MCF 10A (cell line): ENCODE measurements around the gene TMPRSS9. TPM values are rescaled to one million over a fixed set of nuclear protein-coding genes. Genes with fewer than 3 reads are reported as not detected.
"Not testable (repeated sequence)": the region's sequence is repeated elsewhere in the genome, so short reads cannot be mapped to it uniquely, and the experiment has no call there.

Experiments used
- BruUV-seq: library from RNA; stranded (reverse); fragments of 400-500 nt; replicated peaks from 2 replicates; lab custom pipeline; 2021; lab: Mats Ljungman, UMichigan
- CTCF ChIA-PET: fragments of 300-600 bp; sonication (Branson Sonifier 250); formaldehyde crosslinking; extraction: SDS; loops from one replicate; lab custom pipeline; 2021; ENCODE audit warnings: antibody characterized with exemption, inconsistent platforms; lab: Yijun Ruan, JAX
- POLR2A ChIA-PET: fragments of 300-600, 350-650 bp; sonication (Branson Sonifier 250); formaldehyde crosslinking; extraction: SDS; loops from one replicate; lab custom pipeline; 2020; ENCODE audit warnings: antibody characterized with exemption, inconsistent platforms; lab: Yijun Ruan, JAX
- DNase-seq: peaks from one replicate; pipeline ENCODE4 v3.0.0-alpha.2; 2018; ENCODE audit not compliant: unreplicated experiment
- H3K27ac Mint-ChIP-seq: one replicate; pipeline ENCODE4 v1.8.0; 2022; ENCODE audit warnings: mild to moderate bottlenecking, low read depth, mixed read lengths; ENCODE audit not compliant: unreplicated experiment
- H3K27me3 Mint-ChIP-seq: one replicate; pipeline ENCODE4 v1.8.0; 2022; ENCODE audit warnings: mixed read lengths; ENCODE audit not compliant: insufficient read depth, unreplicated experiment
- H3K36me3 Mint-ChIP-seq: one replicate; pipeline ENCODE4 v1.8.0; 2022; ENCODE audit warnings: mild to moderate bottlenecking, moderate library complexity, mixed read lengths; ENCODE audit not compliant: insufficient read depth, unreplicated experiment
- H3K4me1 Mint-ChIP-seq: one replicate; pipeline ENCODE4 v1.8.0; 2022; ENCODE audit warnings: mixed read lengths; ENCODE audit not compliant: insufficient read depth, unreplicated experiment
- H3K4me3 Mint-ChIP-seq: one replicate; pipeline ENCODE4 v1.8.0; 2022; ENCODE audit warnings: mild to moderate bottlenecking, moderate library complexity, mixed read lengths; ENCODE audit not compliant: unreplicated experiment
- H3K9me3 Mint-ChIP-seq: one replicate; pipeline ENCODE4 v1.8.0; 2022; ENCODE audit warnings: mixed read lengths; ENCODE audit not compliant: unreplicated experiment
- intact Hi-C: fragments of 100-400 bp; cut with micrococcal nuclease; formaldehyde crosslinking; loops from 2 replicates; pipeline ENCODE4 v1.14.1; 2022
- total RNA-seq: library from RNA; stranded (reverse); gene quantifications from 2 replicates; pipeline ENCODE4 v1.2.3, GENCODE V29; 2022
- TF ChIP-seq, protein P1 (sequence below): fragments of 200-600 bp; IDR thresholded peaks from one replicate; pipeline ENCODE4 v1.8.0; 2022; ENCODE audit warnings: antibody characterized with exemption, mild to moderate bottlenecking; ENCODE audit not compliant: unreplicated experiment

TMPRSS9 gene
- total RNA-seq, 1 experiment from 2014 or later = not detected

DNA sequence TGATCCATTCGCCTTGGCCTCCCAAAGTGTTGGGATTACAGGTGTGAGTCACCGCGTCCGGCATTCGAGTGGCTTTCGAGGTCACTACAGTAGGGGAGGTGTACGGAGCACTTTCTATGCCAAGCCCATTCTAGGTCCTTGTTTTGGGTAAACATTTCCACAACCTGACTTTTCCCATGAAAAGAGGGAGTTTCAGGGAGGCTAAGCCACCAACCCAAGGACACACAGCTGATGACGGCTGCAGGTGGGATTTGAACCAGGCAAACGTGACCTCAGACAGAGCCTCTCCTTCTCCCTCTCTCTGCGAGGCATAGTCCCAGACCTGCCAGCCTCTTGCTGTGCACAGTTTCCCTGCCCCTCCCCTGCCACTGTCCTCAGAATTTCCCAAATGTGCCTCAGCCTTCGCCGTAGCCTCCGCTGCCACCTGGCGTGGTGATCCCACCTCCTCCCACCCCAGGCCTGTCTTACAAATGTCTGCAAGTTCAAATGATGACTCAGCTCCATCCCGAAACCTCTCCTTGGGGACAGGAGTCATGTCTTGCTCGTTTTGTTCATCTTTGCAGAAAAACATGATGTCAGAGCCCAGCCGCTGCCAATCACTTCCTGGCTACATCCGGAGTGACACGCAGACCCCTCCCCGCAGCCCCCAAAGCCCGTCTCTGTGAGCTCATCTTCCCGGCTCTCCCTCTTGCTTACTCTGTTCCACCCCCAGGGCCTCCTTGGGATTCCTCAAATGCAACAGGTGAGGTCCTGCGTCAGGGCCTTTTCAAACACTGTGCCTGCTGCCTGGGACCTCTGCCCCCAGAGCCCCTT, 109.2 kb downstream of the TMPRSS9 start:
- no peaks in the 10 kb centered on the region for H3K27me3 Mint-ChIP-seq
- BruUV-seq = no TSS peak
- TF ChIP-seq, protein P1, sequence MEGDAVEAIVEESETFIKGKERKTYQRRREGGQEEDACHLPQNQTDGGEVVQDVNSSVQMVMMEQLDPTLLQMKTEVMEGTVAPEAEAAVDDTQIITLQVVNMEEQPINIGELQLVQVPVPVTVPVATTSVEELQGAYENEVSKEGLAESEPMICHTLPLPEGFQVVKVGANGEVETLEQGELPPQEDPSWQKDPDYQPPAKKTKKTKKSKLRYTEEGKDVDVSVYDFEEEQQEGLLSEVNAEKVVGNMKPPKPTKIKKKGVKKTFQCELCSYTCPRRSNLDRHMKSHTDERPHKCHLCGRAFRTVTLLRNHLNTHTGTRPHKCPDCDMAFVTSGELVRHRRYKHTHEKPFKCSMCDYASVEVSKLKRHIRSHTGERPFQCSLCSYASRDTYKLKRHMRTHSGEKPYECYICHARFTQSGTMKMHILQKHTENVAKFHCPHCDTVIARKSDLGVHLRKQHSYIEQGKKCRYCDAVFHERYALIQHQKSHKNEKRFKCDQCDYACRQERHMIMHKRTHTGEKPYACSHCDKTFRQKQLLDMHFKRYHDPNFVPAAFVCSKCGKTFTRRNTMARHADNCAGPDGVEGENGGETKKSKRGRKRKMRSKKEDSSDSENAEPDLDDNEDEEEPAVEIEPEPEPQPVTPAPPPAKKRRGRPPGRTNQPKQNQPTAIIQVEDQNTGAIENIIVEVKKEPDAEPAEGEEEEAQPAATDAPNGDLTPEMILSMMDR = no peak
- DNase-seq = peak; percentile 89
- POLR2A ChIA-PET = interaction anchor here (0.7 to 1.6 kb wide), 5 partner anchors 41 to 198 kb away, joined by 3 to 5 read pairs (median 4); no protein-coding TSS in a partner anchor
- peaks cover 10% of the 10 kb centered on the region for H3K4me1 Mint-ChIP-seq
- CTCF ChIA-PET = interaction anchor here (0.6 to 1.0 kb wide), 5 partner anchors 15 to 597 kb away, joined by 3 to 4 read pairs (median 3); no protein-coding TSS in a partner anchor
- no peaks in the 10 kb centered on the region for H3K9me3 Mint-ChIP-seq
- H3K27ac Mint-ChIP-seq = peak overlapping the region; percentile 36
- no peaks in the 10 kb centered on the region for H3K36me3 Mint-ChIP-seq
- intact Hi-C loops = no loop called here
- no peak overlapping the region for H3K4me3 Mint-ChIP-seq

DNA sequence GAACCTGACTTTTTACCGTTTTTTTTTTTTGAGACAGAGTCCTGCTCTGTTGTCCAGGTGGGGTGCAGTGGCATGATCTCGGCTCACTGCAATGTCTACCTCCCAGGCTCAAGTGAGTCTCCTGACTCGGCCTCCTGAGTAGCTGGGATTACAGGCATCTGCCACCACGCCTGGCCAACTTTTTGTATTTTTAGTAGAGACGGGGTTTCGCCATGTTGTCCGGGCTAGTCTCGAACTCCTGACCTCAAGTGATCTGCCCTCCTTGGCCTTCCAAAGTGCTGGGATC, 109.8 kb downstream of the TMPRSS9 start:
- H3K4me3 Mint-ChIP-seq, H3K27me3 Mint-ChIP-seq, intact Hi-C loops, H3K4me1 Mint-ChIP-seq, DNase-seq, H3K9me3 Mint-ChIP-seq, BruUV-seq, H3K36me3 Mint-ChIP-seq: not testable (repeated sequence)
- CTCF ChIA-PET = interaction anchor here (0.6 to 2.8 kb wide), 3 partner anchors 15 to 596 kb away, joined by 3 to 11 read pairs (median 3); no protein-coding TSS in a partner anchor
- peak overlapping the region; percentile 36 for H3K27ac Mint-ChIP-seq
- POLR2A ChIA-PET = interaction anchor here (0.7 to 1.6 kb wide), 3 partner anchors 42 to 166 kb away, joined by 3 to 5 read pairs (median 4); no protein-coding TSS in a partner anchor

DNA sequence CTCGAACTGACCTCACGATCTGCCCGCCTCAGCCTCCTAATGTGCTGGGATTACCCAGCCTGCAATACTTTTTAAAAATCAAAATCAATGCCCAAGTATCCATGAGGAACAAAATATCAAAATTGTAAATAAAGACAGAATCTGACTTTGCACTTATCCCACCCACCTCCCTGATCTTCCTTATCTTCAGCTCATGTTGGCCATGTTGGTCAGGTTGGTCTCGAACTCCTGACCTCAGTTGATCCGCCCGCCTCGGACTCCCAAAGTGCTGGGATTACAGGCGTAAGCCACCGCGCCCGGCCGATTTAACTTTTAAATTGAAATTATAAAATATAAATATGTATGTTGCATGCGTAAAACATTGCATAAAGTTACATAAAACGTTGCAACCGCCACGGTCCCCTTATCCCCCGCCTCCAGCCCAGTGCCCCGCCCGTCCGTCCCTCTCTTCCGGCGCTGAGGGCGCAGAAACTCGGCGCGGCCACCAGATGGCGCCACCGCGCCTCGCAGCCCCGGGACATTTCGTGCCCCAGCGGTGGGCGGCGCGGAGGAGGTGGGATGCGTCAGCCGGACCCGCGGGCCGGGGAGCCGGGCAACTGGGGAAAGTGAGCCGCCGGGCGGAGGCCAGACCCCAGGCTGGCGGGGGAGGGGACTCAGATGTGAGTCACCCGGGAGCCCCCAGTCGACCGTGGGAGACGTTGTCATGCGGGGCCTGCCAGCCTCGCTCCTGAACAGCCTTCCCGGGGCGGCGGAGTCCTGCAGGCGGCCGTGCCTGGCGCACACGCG, 114.4 kb downstream of the TMPRSS9 start:
- CTCF ChIA-PET = interaction anchor here (0.6 to 4.1 kb wide), 20 partner anchors 19 to 587 kb away, joined by 3 to 62 read pairs (median 4); no protein-coding TSS in a partner anchor
- Mint-ChIP-seq H3K27ac (peak overlapping the region; percentile 36), H3K4me3 (peak overlapping the region; percentile 98), H3K27me3 (no peaks in the 10 kb centered on the region), H3K36me3 (peaks cover 36% of the 10 kb centered on the region), H3K4me1 (peaks cover 14% of the 10 kb centered on the region), H3K9me3 (no peaks in the 10 kb centered on the region)
- DNase-seq = peak; percentile 87
- intact Hi-C loops = loop anchor here (1.0 to 5.0 kb wide), 3 partner anchors 105 to 153 kb away; no protein-coding TSS in a partner anchor
- TF ChIP-seq, protein P1 = peak; percentile 96
- POLR2A ChIA-PET = interaction anchor here (1.2 to 8.0 kb wide), 6 partner anchors 9 to 155 kb away, joined by 3 to 136 read pairs (median 52); no protein-coding TSS in a partner anchor
- no TSS peak for BruUV-seq

DNA sequence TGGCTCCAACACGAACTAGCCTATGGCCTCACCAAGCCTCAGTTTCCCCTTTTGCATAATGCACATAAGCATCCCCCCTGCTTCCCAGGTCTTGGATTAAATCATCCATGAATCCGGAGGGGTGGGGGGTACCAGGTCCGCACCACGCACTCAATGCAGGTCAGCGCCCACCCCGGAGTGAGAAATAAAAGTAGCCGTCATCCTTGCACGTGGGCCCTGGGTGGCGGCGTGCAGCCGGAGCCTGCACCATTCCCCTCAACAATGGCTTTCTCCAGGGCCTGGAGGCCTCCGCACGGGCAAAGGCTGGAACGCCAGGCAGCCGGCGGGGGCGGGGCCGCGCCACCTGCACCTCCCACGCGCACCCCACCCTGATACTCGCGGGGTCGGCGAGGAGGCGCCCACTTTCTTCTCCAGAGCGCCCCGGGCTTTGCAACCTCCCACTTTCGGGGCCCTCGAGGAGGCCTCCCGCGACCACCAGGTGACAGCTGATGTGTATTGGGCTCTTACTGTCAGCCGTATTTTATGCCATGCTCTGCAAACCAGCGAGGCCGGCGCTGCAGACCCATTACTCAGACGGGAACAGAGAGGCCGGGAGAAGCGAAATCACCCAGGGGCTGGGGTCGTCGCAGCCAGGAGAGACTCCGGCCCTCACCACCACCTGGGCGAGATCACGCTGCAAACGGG, 115.1 kb downstream of the TMPRSS9 start:
- CTCF ChIA-PET = interaction anchor here (1.3 to 4.1 kb wide), 4 partner anchors 68 to 135 kb away, joined by 3 to 62 read pairs (median 20); no protein-coding TSS in a partner anchor
- intact Hi-C loops = loop anchor here (5.0 kb wide), 1 partner anchor 152 kb away; no protein-coding TSS in a partner anchor
- H3K4me1 Mint-ChIP-seq = peaks cover 9% of the 10 kb centered on the region
- peak overlapping the region; percentile 98 for H3K4me3 Mint-ChIP-seq
- H3K36me3 Mint-ChIP-seq = peaks cover 36% of the 10 kb centered on the region
- H3K27me3 Mint-ChIP-seq = no peaks in the 10 kb centered on the region
- peak; percentile 71 for DNase-seq
- POLR2A ChIA-PET = interaction anchor here (0.7 to 8.0 kb wide), 26 partner anchors 9 to 425 kb away, joined by 3 to 190 read pairs (median 14); partner anchors contain the start of genes LMNB2, SGTA, TIMM13 and ZNF57
- H3K27ac Mint-ChIP-seq = peak overlapping the region; percentile 89
- TF ChIP-seq, protein P1 = no peak
- no TSS peak for BruUV-seq
- H3K9me3 Mint-ChIP-seq = no peaks in the 10 kb centered on the region
